Neuron (in vitro differentiated cells): ENCODE results near the gene CAMLG.
A peak's percentile ranks its signal among the peaks of the same experiment; 100 is the strongest.
"Not testable (repeated sequence)": the region's sequence is repeated elsewhere in the genome, so short reads cannot be mapped to it uniquely, and the experiment has no call there.

Source experiments
- H2AFZ ChIP-seq: one replicate; pipeline ENCODE4 v1.6.1; 2013; ENCODE audit warnings: low read depth, mild to moderate bottlenecking, inconsistent platforms, low read length, moderate library complexity
- H3K27me3 ChIP-seq: one replicate; pipeline ENCODE4 v1.6.1; 2013; ENCODE audit warnings: low read length; ENCODE audit not compliant: insufficient read depth
- H3K36me3 ChIP-seq: one replicate; pipeline ENCODE4 v1.6.1; 2013; ENCODE audit warnings: low read length; ENCODE audit not compliant: insufficient read depth
- H3K4me1 ChIP-seq: one replicate; pipeline ENCODE4 v1.6.1; 2013; ENCODE audit warnings: low read length; ENCODE audit not compliant: insufficient read depth
- H3K4me3 ChIP-seq: 2 replicates; pipeline ENCODE4 v1.5.1; 2013; ENCODE audit warnings: mild to moderate bottlenecking, low read length, moderate library complexity
- H3K9me3 ChIP-seq: one replicate; pipeline ENCODE4 v1.6.1; 2013; ENCODE audit warnings: low read length

The CAMLG gene

GRCh38 chr5:134738133-134738962, at the start of gene CAMLG:
CAMLG (plus strand) TSS chr5:134738548; CDS start chr5:134738621, 73 bp downstream.
- H3K9me3 ChIP-seq = no peaks in the 10 kb centered on the region

GRCh38 chr5:134690144-134690543, 48.2 kb upstream of the CAMLG start:
- not testable (repeated sequence) for H3K27me3 ChIP-seq, H3K4me1 ChIP-seq, H2AFZ ChIP-seq, H3K9me3 ChIP-seq, H3K4me3 ChIP-seq
- peaks cover 57% of the 10 kb centered on the region for H3K36me3 ChIP-seq

More at GRCh38 chr5:134738133-134738962, at the start of gene CAMLG:
- Histone ChIP-seq H3K4me1 (peaks cover 12% of the 10 kb centered on the region), H2AFZ (peak within 1 kb of the TSS; percentile 72), H3K4me3 (peak within 1 kb of the TSS; percentile 77), H3K27me3 (no peaks in the 10 kb centered on the region), H3K36me3 (peaks cover 18% of the 10 kb centered on the region)

- Histone ChIP-seq H3K9me3 (no peaks in the 10 kb centered on the region), H3K27me3 (no peaks in the 10 kb centered on the region), H3K4me1 (no peaks in the 10 kb centered on the region), H2AFZ (no peak overlapping the region), H3K4me3 (no peak overlapping the region), H3K36me3 (peaks cover 55% of the 10 kb centered on the region)
Measured at GRCh38 chr5:134692722-134693121, 45.6 kb upstream of the CAMLG start.

GRCh38 chr5:134708301-134708700, 30.0 kb upstream of the CAMLG start:
- Histone ChIP-seq H3K4me3 (no peak overlapping the region), H3K9me3 (no peaks in the 10 kb centered on the region), H3K36me3 (peaks cover 48% of the 10 kb centered on the region), H3K27me3 (no peaks in the 10 kb centered on the region), H2AFZ (no peak overlapping the region), H3K4me1 (no peaks in the 10 kb centered on the region)

GRCh38 chr5:134714120-134714519, 24.2 kb upstream of the CAMLG start:
- Histone ChIP-seq H3K4me3 (no peak overlapping the region), H3K4me1 (no peaks in the 10 kb centered on the region), H3K36me3 (peaks cover 43% of the 10 kb centered on the region), H3K9me3 (no peaks in the 10 kb centered on the region), H3K27me3 (no peaks in the 10 kb centered on the region), H2AFZ (no peak overlapping the region)

- peaks cover 40% of the 10 kb centered on the region for H3K36me3 ChIP-seq
Measured at GRCh38 chr5:134714541-134714940, 23.8 kb upstream of the CAMLG start.

GRCh38 chr5:134715466-134715865, 22.9 kb upstream of the CAMLG start:
- H3K4me1 ChIP-seq, H3K9me3 ChIP-seq, H3K27me3 ChIP-seq, H2AFZ ChIP-seq, H3K4me3 ChIP-seq: not testable (repeated sequence)
- H3K36me3 ChIP-seq = peaks cover 39% of the 10 kb centered on the region

More at GRCh38 chr5:134714541-134714940, 23.8 kb upstream of the CAMLG start:
- Histone ChIP-seq H3K9me3 (no peaks in the 10 kb centered on the region), H2AFZ (no peak overlapping the region), H3K4me3 (no peak overlapping the region), H3K4me1 (no peaks in the 10 kb centered on the region), H3K27me3 (no peaks in the 10 kb centered on the region)

GRCh38 chr5:134724872-134725271, 13.5 kb upstream of the CAMLG start:
- Histone ChIP-seq H3K4me3 (no peak overlapping the region), H2AFZ (no peak overlapping the region), H3K27me3 (no peaks in the 10 kb centered on the region), H3K36me3 (peaks cover 36% of the 10 kb centered on the region), H3K9me3 (no peaks in the 10 kb centered on the region), H3K4me1 (no peaks in the 10 kb centered on the region)

- H3K4me1 ChIP-seq = no peaks in the 10 kb centered on the region
- H3K4me3 ChIP-seq = no peak overlapping the region
- no peaks in the 10 kb centered on the region for H3K9me3 ChIP-seq
- H2AFZ ChIP-seq = no peak overlapping the region
- no peaks in the 10 kb centered on the region for H3K27me3 ChIP-seq
- no peaks in the 10 kb centered on the region for H3K36me3 ChIP-seq
Measured at GRCh38 chr5:134732819-134733218, 5.5 kb upstream of the CAMLG start.

- Histone ChIP-seq H3K27me3 (no peaks in the 10 kb centered on the region), H3K9me3 (no peaks in the 10 kb centered on the region), H3K36me3 (no peaks in the 10 kb centered on the region), H3K4me1 (peaks cover 9% of the 10 kb centered on the region), H3K4me3 (no peak overlapping the region), H2AFZ (no peak overlapping the region)
Measured at GRCh38 chr5:134735243-134735642, 3.1 kb upstream of the CAMLG start.

- Histone ChIP-seq H3K36me3 (peaks cover 3% of the 10 kb centered on the region), H3K27me3 (no peaks in the 10 kb centered on the region), H2AFZ (no peak overlapping the region), H3K4me1 (peaks cover 12% of the 10 kb centered on the region), H3K4me3 (no peak overlapping the region), H3K9me3 (no peaks in the 10 kb centered on the region)
Measured at GRCh38 chr5:134736173-134736812, 2.1 kb upstream of the CAMLG start.

- peaks cover 20% of the 10 kb centered on the region for H3K36me3 ChIP-seq
- H3K4me1 ChIP-seq = peaks cover 12% of the 10 kb centered on the region
- H3K27me3 ChIP-seq = no peaks in the 10 kb centered on the region
- peak overlapping the region; percentile 77 for H3K4me3 ChIP-seq
- no peaks in the 10 kb centered on the region for H3K9me3 ChIP-seq
- peak overlapping the region; percentile 29 for H2AFZ ChIP-seq
Measured at GRCh38 chr5:134738963-134739661, 764 bp downstream of the CAMLG start.

GRCh38 chr5:134741052-134741451, 2.7 kb downstream of the CAMLG start:
- H3K27me3 ChIP-seq = no peaks in the 10 kb centered on the region
- peaks cover 12% of the 10 kb centered on the region for H3K4me1 ChIP-seq
- H3K4me3 ChIP-seq = no peak overlapping the region
- no peak overlapping the region for H2AFZ ChIP-seq
- peaks cover 25% of the 10 kb centered on the region for H3K36me3 ChIP-seq
- H3K9me3 ChIP-seq = no peaks in the 10 kb centered on the region
